Activated CD4-positive, alpha-beta T cell treated with anti-CD3 and anti-CD28 coated beads, Interleukin-2, amount 50 U/mL, for 48 hours (primary cell): ENCODE measurements around the gene MLLT6.
A peak's percentile ranks its signal among the peaks of the same experiment; 100 is the strongest.

ENCODE experiments used
- DNase-seq, 2 experiments: peaks; one replicate each; pipeline ENCODE4 v3.0.0-alpha.2; 2020

Gene MLLT6

GRCh38 chr17:38745545-38745944 lies 40.5 kb downstream of the MLLT6 start:
- DNase-seq = no peak

GRCh38 chr17:38746004-38746848 lies 41.2 kb downstream of the MLLT6 start:
- no peak for DNase-seq

GRCh38 chr17:38746849-38747462 lies 41.9 kb downstream of the MLLT6 start:
- DNase-seq = no peak

- DNase-seq = no peak
Measured at GRCh38 chr17:38747463-38748148, 42.5 kb downstream of the MLLT6 start.

- peak in 1 of 2 experiments; percentile 54 for DNase-seq
Measured at GRCh38 chr17:38748149-38748891, 43.2 kb downstream of the MLLT6 start, which contains the start of gene PCGF2. Gene PCGF2 (minus strand): TSS chr17:38748336. CDS start chr17:38740402, 7,934 bp downstream.

- no peak for DNase-seq
Measured at GRCh38 chr17:38748892-38749222, 43.8 kb downstream of the MLLT6 start.

GRCh38 chr17:38749223-38750043 lies 44.4 kb downstream of the MLLT6 start:
- no peak for DNase-seq

- no peak for DNase-seq
Measured at GRCh38 chr17:38750044-38750311, 44.9 kb downstream of the MLLT6 start.

- DNase-seq = no peak
Measured at GRCh38 chr17:38750312-38751121, 45.4 kb downstream of the MLLT6 start.

GRCh38 chr17:38751144-38751807 lies 46.2 kb downstream of the MLLT6 start:
- DNase-seq = no peak

GRCh38 chr17:38751808-38752307 lies 46.8 kb downstream of the MLLT6 start:
- DNase-seq = peak; percentile 87 to 89

- peak; percentile 97 to 99 for DNase-seq
Measured at GRCh38 chr17:38752308-38753070, 47.4 kb downstream of the MLLT6 start, which contains the start of gene PSMB3. Gene PSMB3 (plus strand): TSS chr17:38752741. CDS start chr17:38752827, 86 bp downstream.

- DNase-seq = no peak
Measured at GRCh38 chr17:38753071-38753506, 48.0 kb downstream of the MLLT6 start.

- DNase-seq = peak; percentile 35 to 50
Measured at GRCh38 chr17:38761612-38762011, 56.5 kb downstream of the MLLT6 start.

GRCh38 chr17:38762231-38762630 lies 57.2 kb downstream of the MLLT6 start:
- DNase-seq = no peak

- no peak for DNase-seq
Measured at GRCh38 chr17:38766341-38766740, 61.3 kb downstream of the MLLT6 start.

GRCh38 chr17:38768417-38768816 lies 63.3 kb downstream of the MLLT6 start:
- DNase-seq = no peak

GRCh38 chr17:38773258-38773657 lies 68.2 kb downstream of the MLLT6 start:
- no peak for DNase-seq

- no peak for DNase-seq
Measured at GRCh38 chr17:38777641-38778250, 72.7 kb downstream of the MLLT6 start.
